Right atrium auricular region (tissue), 2 donors: ENCODE measurements around the gene OSBPL5. TPM values are rescaled to one million over a fixed set of nuclear protein-coding genes. Genes with fewer than 3 reads are reported as not detected.
A peak's percentile ranks its signal among the peaks of the same experiment; 100 is the strongest.

Experiments used
- DNase-seq: peaks from one replicate; pipeline ENCODE4 v3.0.0-alpha.2; 2019; ENCODE audit warnings: low spot score
- H3K27ac ChIP-seq, 2 donors: fragments of 200-600 bp; sonication (generic); 1 replicate in 1 of 2; 2 replicates in 1 of 2; pipeline ENCODE4 v1.5.1; 2016 to 2019
- H3K27me3 ChIP-seq, 2 donors: fragments of 200-600 bp; sonication (generic); one replicate each; pipeline versions ENCODE4 v1.5.1 to v1.6.0; 2017 to 2019
- H3K36me3 ChIP-seq: fragments of 200-600 bp; sonication (generic); one replicate; pipeline ENCODE4 v1.5.1; 2016
- H3K4me1 ChIP-seq, 2 donors: fragments of 200-600 bp; sonication (generic); one replicate each; pipeline versions ENCODE4 v1.5.1 to v1.6.0; 2017 to 2019
- H3K4me3 ChIP-seq, 2 donors: fragments of 200-600 bp; sonication (generic); 1 replicate in 1 of 2; 2 replicates in 1 of 2; pipeline ENCODE4 v1.5.1; 2017 to 2019; ENCODE audit warnings: mild to moderate bottlenecking in 1 of 2, moderate library complexity in 1 of 2
- H3K9me3 ChIP-seq, 2 donors: fragments of 200-600 bp; sonication (generic); one replicate each; pipeline ENCODE4 v1.5.1; 2019
- CTCF ChIP-seq, 2 donors: fragments of 200-600 bp; sonication (generic); IDR thresholded peaks; one replicate each; pipeline ENCODE4 v1.5.1; 2019; ENCODE audit warnings: antibody characterized with exemption in 2 of 2
- total RNA-seq, 2 donors: library from RNA; depleted of rRNA; stranded (reverse); fragments of >200 nt; gene quantifications; one replicate each; pipeline ENCODE4 v1.1.0, GENCODE V29; 2016

OSBPL5 gene
- total RNA-seq, 2 donors from 2014 or later = 11.1 to 17.8 TPM

GRCh38 chr11:3109921-3110706 lies 55.0 kb downstream of the OSBPL5 start:
- H3K4me3 ChIP-seq = no peak overlapping the region
- no peaks in the 10 kb centered on the region for H3K4me1 ChIP-seq
- peak; percentile 46 to 78 for TF ChIP-seq CTCF (IDR thresholded peaks at IDR 0.05)
- no peaks in the 10 kb centered on the region for H3K27me3 ChIP-seq
- H3K36me3 ChIP-seq = peaks cover 13% of the 10 kb centered on the region
- H3K27ac ChIP-seq = no peak overlapping the region
- no peak for DNase-seq
- H3K9me3 ChIP-seq = peaks cover 0 to 3% of the 10 kb centered on the region in 2 donors

- Histone ChIP-seq H3K27me3 (no peaks in the 10 kb centered on the region), H3K4me3 (no peak overlapping the region), H3K27ac (no peak overlapping the region), H3K9me3 (peaks cover 0 to 3% of the 10 kb centered on the region in 2 donors), H3K4me1 (no peaks in the 10 kb centered on the region), H3K36me3 (peaks cover 13% of the 10 kb centered on the region)
- DNase-seq = no peak
- no peak for TF ChIP-seq CTCF (IDR thresholded peaks at IDR 0.05)
Measured at GRCh38 chr11:3109434-3109833, 55.7 kb downstream of the OSBPL5 start.

- H3K9me3 ChIP-seq = no peaks in the 10 kb centered on the region
- peaks cover 13% of the 10 kb centered on the region for H3K36me3 ChIP-seq
- no peak for TF ChIP-seq CTCF (IDR thresholded peaks at IDR 0.05)
- no peaks in the 10 kb centered on the region for H3K27me3 ChIP-seq
- H3K4me1 ChIP-seq = no peaks in the 10 kb centered on the region
- H3K4me3 ChIP-seq = no peak overlapping the region
- no peak for DNase-seq
- no peak overlapping the region for H3K27ac ChIP-seq
Measured at GRCh38 chr11:3108183-3108721, 56.9 kb downstream of the OSBPL5 start.

- TF ChIP-seq CTCF (IDR thresholded peaks at IDR 0.05) = no peak
- Histone ChIP-seq H3K27ac (no peak overlapping the region), H3K9me3 (no peaks in the 10 kb centered on the region), H3K27me3 (no peaks in the 10 kb centered on the region), H3K4me1 (no peaks in the 10 kb centered on the region), H3K4me3 (no peak overlapping the region), H3K36me3 (peaks cover 13% of the 10 kb centered on the region)
- DNase-seq = no peak
Measured at GRCh38 chr11:3107608-3108182, 57.4 kb downstream of the OSBPL5 start.

- TF ChIP-seq CTCF (IDR thresholded peaks at IDR 0.05) = no peak
- H3K36me3 ChIP-seq = peaks cover 14% of the 10 kb centered on the region
- no peak for DNase-seq
Measured at GRCh38 chr11:3106736-3107524, 58.2 kb downstream of the OSBPL5 start.

More at GRCh38 chr11:3106736-3107524, 58.2 kb downstream of the OSBPL5 start:
- Histone ChIP-seq H3K4me1 (no peaks in the 10 kb centered on the region), H3K27ac (no peak overlapping the region), H3K4me3 (no peak overlapping the region), H3K27me3 (no peaks in the 10 kb centered on the region), H3K9me3 (no peaks in the 10 kb centered on the region)
